ENCODE results near the gene ANXA3.

DNA sequence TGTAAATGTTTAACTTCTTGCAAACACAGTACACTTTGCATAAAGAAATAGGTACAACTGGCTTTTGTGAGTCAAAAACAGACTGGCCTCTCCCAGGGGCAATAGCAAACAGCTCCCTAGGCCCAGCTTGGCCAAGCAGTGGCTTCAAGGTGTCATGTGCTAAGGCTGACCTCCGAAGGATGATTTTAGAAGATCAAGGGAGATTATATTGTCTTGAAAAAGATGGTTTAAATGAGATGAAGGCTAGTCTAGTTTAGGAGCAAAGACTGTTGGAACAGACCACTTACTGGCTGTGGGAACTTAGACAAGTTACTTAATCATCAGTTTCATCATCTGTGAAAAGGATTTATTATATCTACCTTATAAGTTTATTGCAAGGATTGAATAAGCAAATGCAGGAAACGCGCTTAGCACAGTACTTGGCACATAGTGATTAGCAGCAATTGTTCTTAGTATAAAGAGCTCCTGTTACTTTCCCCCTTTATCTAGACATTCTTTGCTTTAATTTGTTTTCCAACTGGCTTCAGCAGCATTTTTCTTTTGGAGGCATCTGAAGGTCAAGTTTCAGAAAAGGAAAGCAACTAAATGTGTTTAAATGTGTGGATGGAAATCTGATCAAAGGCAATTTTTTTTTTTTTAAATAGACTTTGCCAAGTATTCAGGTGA lies 17.2 kb downstream of the ANXA3 start:
- TF ChIP-seq, protein P1, sequence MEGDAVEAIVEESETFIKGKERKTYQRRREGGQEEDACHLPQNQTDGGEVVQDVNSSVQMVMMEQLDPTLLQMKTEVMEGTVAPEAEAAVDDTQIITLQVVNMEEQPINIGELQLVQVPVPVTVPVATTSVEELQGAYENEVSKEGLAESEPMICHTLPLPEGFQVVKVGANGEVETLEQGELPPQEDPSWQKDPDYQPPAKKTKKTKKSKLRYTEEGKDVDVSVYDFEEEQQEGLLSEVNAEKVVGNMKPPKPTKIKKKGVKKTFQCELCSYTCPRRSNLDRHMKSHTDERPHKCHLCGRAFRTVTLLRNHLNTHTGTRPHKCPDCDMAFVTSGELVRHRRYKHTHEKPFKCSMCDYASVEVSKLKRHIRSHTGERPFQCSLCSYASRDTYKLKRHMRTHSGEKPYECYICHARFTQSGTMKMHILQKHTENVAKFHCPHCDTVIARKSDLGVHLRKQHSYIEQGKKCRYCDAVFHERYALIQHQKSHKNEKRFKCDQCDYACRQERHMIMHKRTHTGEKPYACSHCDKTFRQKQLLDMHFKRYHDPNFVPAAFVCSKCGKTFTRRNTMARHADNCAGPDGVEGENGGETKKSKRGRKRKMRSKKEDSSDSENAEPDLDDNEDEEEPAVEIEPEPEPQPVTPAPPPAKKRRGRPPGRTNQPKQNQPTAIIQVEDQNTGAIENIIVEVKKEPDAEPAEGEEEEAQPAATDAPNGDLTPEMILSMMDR (IDR thresholded peaks at IDR 0.05), result no peak
- TF ChIP-seq POLR2A (IDR thresholded peaks at IDR 0.05), result no peak
- TF ChIP-seq POLR2AphosphoS5 (IDR thresholded peaks at IDR 0.05), result no peak
